Prostate gland (tissue), 2 donors: ENCODE data around the gene KRTAP19-8. TPM values are rescaled to one million over a fixed set of nuclear protein-coding genes. Genes with fewer than 3 reads are reported as not detected.
A peak's percentile ranks its signal among the peaks of the same experiment; 100 is the strongest.

Experiments used
- DNase-seq: peaks from one replicate; pipeline ENCODE4 v3.0.0-alpha.2; 2019; ENCODE audit warnings: low spot score
- H3K27ac ChIP-seq, 2 donors: fragments of 200-600 bp; sonication (generic); 2 replicates each; pipeline ENCODE4 v1.5.1; 2017 to 2019
- H3K27me3 ChIP-seq: fragments of 200-600 bp; sonication (generic); replicated peaks from 2 replicates; pipeline ENCODE4 v1.5.1; 2019; ENCODE audit not compliant: insufficient read depth
- H3K36me3 ChIP-seq, 2 donors: fragments of 200-600 bp; sonication (generic); 1 replicate in 1 of 2; 2 replicates in 1 of 2; pipeline versions ENCODE4 v1.5.1 to v1.8.1; 2017 to 2019
- H3K4me1 ChIP-seq: fragments of 200-600 bp; sonication (generic); replicated peaks from 2 replicates; pipeline ENCODE4 v1.5.1; 2019
- H3K4me3 ChIP-seq, 2 donors: fragments of 200-600 bp; sonication (generic); 2 replicates each; pipeline ENCODE4 v1.5.1; 2017 to 2019
- H3K9me3 ChIP-seq: fragments of 200-600 bp; sonication (generic); 2 replicates; pipeline ENCODE4 v1.5.1; 2017
- POLR2A ChIP-seq: fragments of 450-650 bp; IDR thresholded peaks from one replicate; pipeline ENCODE4 v1.6.1; 2016; ENCODE audit warnings: antibody characterized with exemption, mild to moderate bottlenecking
- POLR2AphosphoS5 ChIP-seq: sonication (generic); formaldehyde crosslinking; IDR thresholded peaks from one replicate; pipeline ENCODE4 v1.6.1; 2017; ENCODE audit warnings: antibody characterized with exemption
- WGBS: methylation state at CpG from one replicate; pipeline ENCODE4 v1.1.5; 2018; 5-methylcytosine and 5-hydroxymethylcytosine counted together
- intact Hi-C: fragments of 100-400 bp; cut with DNase I; formaldehyde crosslinking; loops from one replicate; pipeline ENCODE4 v1.14.2; 2022
- total RNA-seq, 2 donors: library from RNA; depleted of rRNA; stranded (reverse); fragments of >200 nt; gene quantifications; one replicate each; pipeline ENCODE4 v1.1.0, GENCODE V29; 2016
- TF ChIP-seq, protein P1 (sequence below), 4 experiments: fragments of 200-600 bp in 2 of 4; fragments of 450-650 bp in 2 of 4; sonication (generic) in 2 of 4; IDR thresholded peaks; 1 replicate in 3 of 4; 2 replicates in 1 of 4; pipeline ENCODE4 v1.5.1; 2016 to 2019; ENCODE audit warnings: antibody characterized with exemption in 4 of 4, mild to moderate bottlenecking in 2 of 4, moderate library complexity in 2 of 4

The KRTAP19-8 gene
- total RNA-seq, 2 donors from 2014 or later = not detected

DNA sequence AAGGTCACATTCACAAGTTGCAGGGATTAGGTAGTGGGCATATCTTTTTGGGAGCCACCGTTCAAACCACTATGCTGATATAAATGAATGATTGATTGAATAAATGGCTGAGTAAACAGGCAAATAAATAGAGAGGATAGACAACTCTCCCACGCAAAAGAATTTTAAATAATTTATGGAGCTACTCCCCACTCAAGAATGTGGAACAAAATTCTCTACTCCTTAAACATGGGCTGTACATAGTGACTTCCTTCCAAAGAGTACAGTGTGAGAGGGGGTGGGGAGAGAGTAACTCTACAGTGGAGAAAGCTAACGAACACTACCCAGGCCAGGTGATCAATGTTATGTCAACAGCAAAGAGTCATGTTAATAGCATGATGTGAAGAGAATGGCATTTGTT lies 40.7 kb downstream of the KRTAP19-8 start:
- WGBS = 45% methylated on average over 3 of the region's 3 CpGs
- TF ChIP-seq, protein P1, sequence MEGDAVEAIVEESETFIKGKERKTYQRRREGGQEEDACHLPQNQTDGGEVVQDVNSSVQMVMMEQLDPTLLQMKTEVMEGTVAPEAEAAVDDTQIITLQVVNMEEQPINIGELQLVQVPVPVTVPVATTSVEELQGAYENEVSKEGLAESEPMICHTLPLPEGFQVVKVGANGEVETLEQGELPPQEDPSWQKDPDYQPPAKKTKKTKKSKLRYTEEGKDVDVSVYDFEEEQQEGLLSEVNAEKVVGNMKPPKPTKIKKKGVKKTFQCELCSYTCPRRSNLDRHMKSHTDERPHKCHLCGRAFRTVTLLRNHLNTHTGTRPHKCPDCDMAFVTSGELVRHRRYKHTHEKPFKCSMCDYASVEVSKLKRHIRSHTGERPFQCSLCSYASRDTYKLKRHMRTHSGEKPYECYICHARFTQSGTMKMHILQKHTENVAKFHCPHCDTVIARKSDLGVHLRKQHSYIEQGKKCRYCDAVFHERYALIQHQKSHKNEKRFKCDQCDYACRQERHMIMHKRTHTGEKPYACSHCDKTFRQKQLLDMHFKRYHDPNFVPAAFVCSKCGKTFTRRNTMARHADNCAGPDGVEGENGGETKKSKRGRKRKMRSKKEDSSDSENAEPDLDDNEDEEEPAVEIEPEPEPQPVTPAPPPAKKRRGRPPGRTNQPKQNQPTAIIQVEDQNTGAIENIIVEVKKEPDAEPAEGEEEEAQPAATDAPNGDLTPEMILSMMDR (IDR thresholded peaks at IDR 0.05) = no peak
- TF ChIP-seq POLR2AphosphoS5 (no peak), POLR2A (no peak)
- H3K27me3 ChIP-seq = no peaks in the 10 kb centered on the region
- intact Hi-C loops = no loop called here
- H3K4me3 ChIP-seq = no peak overlapping the region
- H3K9me3 ChIP-seq = no peaks in the 10 kb centered on the region
- H3K27ac ChIP-seq = no peak overlapping the region
- DNase-seq = no peak
- no peaks in the 10 kb centered on the region for H3K4me1 ChIP-seq
- H3K36me3 ChIP-seq = no peaks in the 10 kb centered on the region

DNA sequence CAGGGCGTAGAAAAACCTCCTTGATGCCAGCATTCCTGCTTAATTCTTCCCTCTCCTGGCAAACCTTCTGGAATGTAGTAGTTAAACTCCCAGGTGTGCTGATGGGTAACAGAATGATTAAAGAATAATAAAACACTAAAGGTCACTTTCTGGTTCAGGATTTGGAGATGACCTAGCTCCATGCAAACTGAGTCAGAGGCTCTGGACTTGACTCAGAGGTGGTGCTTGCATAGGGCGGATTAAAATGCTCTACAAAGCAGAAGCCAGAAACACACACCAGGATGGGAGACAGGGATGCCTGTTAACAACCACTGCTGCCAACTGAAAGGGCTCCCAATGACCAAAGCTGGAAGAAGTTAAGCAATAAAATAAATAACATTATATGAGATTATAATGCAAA lies 41.5 kb downstream of the KRTAP19-8 start:
- H3K27me3 ChIP-seq = no peaks in the 10 kb centered on the region
- H3K4me1 ChIP-seq = no peaks in the 10 kb centered on the region
- H3K36me3 ChIP-seq = no peaks in the 10 kb centered on the region
- WGBS = 60% methylated on average over 2 of the region's 2 CpGs
- H3K9me3 ChIP-seq = no peaks in the 10 kb centered on the region
- TF ChIP-seq POLR2A (no peak), POLR2AphosphoS5 (no peak)
- TF ChIP-seq, protein P1 (IDR thresholded peaks at IDR 0.05) = no peak
- no peak for DNase-seq
- no peak overlapping the region for H3K27ac ChIP-seq
- H3K4me3 ChIP-seq = no peak overlapping the region
- intact Hi-C loops = no loop called here

DNA sequence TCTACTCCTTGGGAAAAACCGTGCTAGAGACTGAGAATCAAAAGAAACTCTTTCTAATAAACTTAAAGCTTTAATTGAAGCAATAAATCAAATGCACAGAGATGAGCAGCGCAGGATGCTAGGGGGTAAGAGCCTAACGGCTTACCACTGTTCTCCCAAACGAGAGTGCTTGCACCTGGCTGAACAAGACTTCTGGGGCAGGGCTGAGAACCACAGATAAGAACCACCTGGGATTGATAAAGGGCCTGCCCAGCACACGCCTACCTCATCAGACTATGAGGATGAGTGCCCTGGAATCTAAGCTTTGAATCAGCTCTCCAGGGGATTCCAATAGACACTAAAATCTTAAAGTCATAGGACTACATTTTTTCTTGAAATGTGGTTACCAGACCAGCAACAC lies 43.3 kb downstream of the KRTAP19-8 start:
- Histone ChIP-seq H3K27ac (no peak overlapping the region), H3K4me1 (no peaks in the 10 kb centered on the region), H3K36me3 (no peaks in the 10 kb centered on the region), H3K4me3 (no peak overlapping the region), H3K9me3 (no peaks in the 10 kb centered on the region), H3K27me3 (no peaks in the 10 kb centered on the region)
- 62% methylated on average over 5 of the region's 5 CpGs for WGBS
- no peak for TF ChIP-seq POLR2AphosphoS5
- DNase-seq = no peak
- intact Hi-C loops = no loop called here

DNA sequence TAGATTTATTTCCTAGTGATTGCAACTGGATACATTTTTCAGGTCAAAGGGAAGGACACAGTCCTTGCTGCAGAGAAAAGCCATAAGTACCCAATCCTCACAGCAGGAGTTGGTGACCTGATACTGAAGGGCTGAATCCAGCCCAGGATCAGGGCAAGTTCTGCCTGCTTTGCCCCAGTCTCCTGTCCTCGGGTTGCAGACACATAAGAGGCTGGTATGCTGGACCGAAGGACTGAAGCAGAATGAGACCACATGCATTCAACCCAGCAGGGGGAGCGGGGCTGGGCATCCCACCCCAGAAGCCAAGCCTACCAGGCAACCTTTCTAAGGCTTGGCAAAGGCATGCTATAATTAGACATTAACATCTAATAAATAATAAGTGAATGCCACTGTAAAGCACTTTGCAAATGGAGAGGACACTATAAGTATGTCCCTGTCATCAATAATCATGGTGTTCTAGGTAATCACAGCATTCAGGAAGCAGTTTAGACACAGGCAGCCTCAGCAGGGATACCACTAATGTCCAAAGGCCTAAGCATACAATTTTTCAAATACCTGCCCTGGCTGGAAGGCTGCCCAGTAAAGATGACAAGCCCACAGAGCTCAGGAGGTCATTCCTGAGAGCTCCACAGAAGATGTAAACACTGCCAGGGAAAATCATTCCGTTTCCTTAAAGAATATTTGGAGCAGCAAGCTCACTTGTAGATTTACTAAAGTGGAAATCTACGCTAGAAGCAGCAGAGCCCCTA lies 47.6 kb downstream of the KRTAP19-8 start:
- WGBS = 80% methylated on average over 5 of the region's 5 CpGs
- H3K9me3 ChIP-seq = no peaks in the 10 kb centered on the region
- TF ChIP-seq POLR2AphosphoS5 (no peak), POLR2A (no peak)
- TF ChIP-seq, protein P1 (IDR thresholded peaks at IDR 0.05) = no peak
- H3K4me3 ChIP-seq = no peak overlapping the region
- H3K36me3 ChIP-seq = no peaks in the 10 kb centered on the region
- intact Hi-C loops = no loop called here
- H3K27ac ChIP-seq = no peak overlapping the region
- no peaks in the 10 kb centered on the region for H3K4me1 ChIP-seq
- DNase-seq = no peak
- H3K27me3 ChIP-seq = no peaks in the 10 kb centered on the region

DNA sequence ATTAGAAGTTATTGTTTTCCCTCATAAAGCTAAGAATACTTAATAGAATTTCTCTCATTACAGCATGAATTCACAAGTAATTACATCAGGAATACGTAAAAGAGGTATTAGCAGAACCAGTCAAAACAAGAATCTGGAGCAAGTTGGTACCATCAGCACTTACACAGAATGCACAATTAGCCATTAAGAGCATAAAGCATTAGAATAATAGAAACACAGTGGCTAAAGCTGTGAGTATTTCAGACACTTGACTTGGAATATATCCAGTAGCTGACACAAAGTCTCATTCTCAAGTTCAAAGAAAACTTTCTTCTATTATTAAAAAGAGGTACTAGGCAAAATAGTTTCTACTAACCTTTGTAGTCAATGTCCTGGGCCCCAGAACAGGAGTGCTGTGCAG lies 49.6 kb downstream of the KRTAP19-8 start:
- DNase-seq = no peak
- TF ChIP-seq POLR2A (no peak), POLR2AphosphoS5 (no peak)
- TF ChIP-seq, protein P1 (IDR thresholded peaks at IDR 0.05) = no peak
- peak overlapping the region in 1 of 2 donors; percentile 15 for H3K27ac ChIP-seq
- H3K36me3 ChIP-seq = no peaks in the 10 kb centered on the region
- no peak overlapping the region for H3K4me3 ChIP-seq
- WGBS = 21% methylated on average over 1 of the region's 1 CpG
- H3K4me1 ChIP-seq = no peaks in the 10 kb centered on the region
- no peaks in the 10 kb centered on the region for H3K27me3 ChIP-seq
- H3K9me3 ChIP-seq = no peaks in the 10 kb centered on the region
- intact Hi-C loops = no loop called here

Other genes starting within 250 kb of the KRTAP19-8 start
- gene KRTAP8-1, start 225.2 kb downstream of the KRTAP19-8 start, total RNA-seq = 1 to 10 TPM in 1 of 2 donors, not detected in 1; 2.7 TPM
- not detected for gene KRTAP7-1, start 208.7 kb downstream of the KRTAP19-8 start, total RNA-seq
- gene KRTAP11-1, start 156.9 kb downstream of the KRTAP19-8 start, total RNA-seq = under 1 TPM in 1 of 2 donors, not detected in 1; 0.68 TPM